H1 (cell line): ENCODE results near the gene HNRNPK. TPM values are rescaled to one million over a fixed set of nuclear protein-coding genes. Genes with fewer than 3 reads are reported as not detected.

Experiments used
- CTCF ChIA-PET: fragments of 300-600 bp; sonication (Branson Sonifier 250); formaldehyde crosslinking; loops from one replicate; lab custom pipeline; 2021; ENCODE audit not compliant: partially characterized antibody; lab: Charles Lee
- POLR2A ChIA-PET: fragments of 300-600 bp; sonication (Branson Sonifier 250); formaldehyde crosslinking; loops from one replicate; lab custom pipeline; 2021; ENCODE audit warnings: inconsistent platforms; ENCODE audit not compliant: partially characterized antibody; lab: Charles Lee
- DNase-seq, 2 experiments: peaks; one replicate each; pipeline versions ENCODE4 v3.0.0 to v3.0.0-alpha.2; 2010 to 2022; ENCODE audit warnings: low spot score in 2 of 2, low read depth in 1 of 2, mixed read lengths in 1 of 2
- FAIRE-seq: peaks from 2 replicates; lab custom pipeline; 2011; peaks lifted over from hg19 to GRCh38; lab: Jason Lieb, UNC
- H2AFZ ChIP-seq: 2 replicates; pipeline ENCODE4 v1.8.1; 2012; ENCODE audit warnings: low read length, inconsistent platforms
- H2AK5ac ChIP-seq: 2 replicates; pipeline ENCODE4 v1.6.1; 2013; ENCODE audit warnings: low read depth, low read length
- H2BK120ac ChIP-seq: replicated peaks from 2 replicates; pipeline ENCODE3; 2013; ENCODE audit warnings: low read depth, low read length, inconsistent platforms
- H2BK12ac ChIP-seq: 2 replicates; pipeline ENCODE4 v1.6.1; 2013; ENCODE audit warnings: low read depth, low read length
- H2BK15ac ChIP-seq: 2 replicates; pipeline ENCODE4 v1.6.1; 2013; ENCODE audit warnings: low read length
- H2BK20ac ChIP-seq: 2 replicates; pipeline ENCODE4 v1.6.1; 2013; ENCODE audit warnings: low read length
- H2BK5ac ChIP-seq: 2 replicates; pipeline ENCODE4 v1.6.1; 2013; ENCODE audit warnings: low read depth, low read length
- H3K14ac ChIP-seq: 2 replicates; pipeline ENCODE4 v1.6.1; 2013; ENCODE audit warnings: inconsistent platforms; ENCODE audit not compliant: insufficient read length
- H3K18ac ChIP-seq: 2 replicates; pipeline ENCODE4 v1.6.1; 2013; ENCODE audit warnings: low read length; ENCODE audit errors: extremely low read depth
- H3K23ac ChIP-seq: 2 replicates; pipeline ENCODE4 v1.6.1; 2013; ENCODE audit warnings: inconsistent platforms; ENCODE audit not compliant: insufficient read length
- H3K23me2 ChIP-seq: 2 replicates; pipeline ENCODE4 v1.6.1; 2013; ENCODE audit warnings: low read depth, low read length
- H3K27ac ChIP-seq: 2 replicates; pipeline ENCODE4 v1.6.1; 2011; ENCODE audit warnings: low read depth, low read length, inconsistent platforms
- H3K27me3 ChIP-seq, 4 experiments: replicated peaks in 1 of 4; 1 replicate in 1 of 4; 2 replicates in 3 of 4; pipeline versions ENCODE4 v1.6.1 to v1.8.1; 2011 to 2013; ENCODE audit warnings: low read length in 3 of 4, mild to moderate bottlenecking in 3 of 4, inconsistent platforms in 2 of 4, mixed read lengths in 2 of 4, moderate library complexity in 1 of 4; ENCODE audit not compliant: control insufficient read depth in 3 of 4, insufficient read depth in 3 of 4; ENCODE audit errors: extremely low read depth in 1 of 4
- H3K36me3 ChIP-seq, 4 experiments: 2 replicates each; pipeline versions ENCODE4 v1.6.1 to v1.8.1; 2011 to 2013; ENCODE audit warnings: mild to moderate bottlenecking in 4 of 4, low read length in 3 of 4, moderate library complexity in 2 of 4, control low read depth in 1 of 4, inconsistent platforms in 1 of 4; ENCODE audit not compliant: insufficient read depth in 4 of 4, control insufficient read depth in 2 of 4
- H3K4ac ChIP-seq: replicated peaks from 2 replicates; pipeline ENCODE3; 2013; ENCODE audit warnings: low read length, low read depth, mixed read lengths, inconsistent platforms; ENCODE audit not compliant: insufficient read length
- H3K4me1 ChIP-seq, 4 experiments: replicated peaks in 1 of 4; 1 replicate in 1 of 4; 2 replicates in 3 of 4; pipeline versions ENCODE4 v1.6.1 to v1.8.1; 2011 to 2013; ENCODE audit warnings: low read length in 3 of 4, inconsistent platforms in 2 of 4, mixed read lengths in 1 of 4; ENCODE audit not compliant: insufficient read depth in 4 of 4, control insufficient read depth in 3 of 4
- H3K4me2 ChIP-seq, 2 experiments: 2 replicates each; pipeline versions ENCODE4 v1.6.1 to v1.8.1; 2011 to 2013; ENCODE audit warnings: low read depth in 2 of 2, low read length in 2 of 2, control low read depth in 1 of 2, inconsistent platforms in 1 of 2, mild to moderate bottlenecking in 1 of 2; ENCODE audit not compliant: insufficient read depth in 1 of 2
- H3K4me3 ChIP-seq, 4 experiments: fragments of 200-600, 300-600 bp in 1 of 4; sonication (generic), shearing (Covaris generic), sonication (Bioruptor Twin) in 1 of 4; 2 replicates each; pipeline versions ENCODE4 v1.5.1 to v1.8.1; 2011 to 2016; ENCODE audit warnings: low read length in 4 of 4, low read depth in 3 of 4, control low read depth in 2 of 4, inconsistent platforms in 2 of 4, mild to moderate bottlenecking in 2 of 4, mixed read lengths in 1 of 4, moderate library complexity in 1 of 4; ENCODE audit not compliant: insufficient read depth in 2 of 4; ENCODE audit errors: extremely low read depth in 1 of 4
- H3K56ac ChIP-seq: replicated peaks from 2 replicates; pipeline ENCODE3; 2013; ENCODE audit warnings: low read depth, mild to moderate bottlenecking, mixed read lengths, low read length, inconsistent platforms; ENCODE audit not compliant: insufficient read length
- H3K79me1 ChIP-seq: 2 replicates; pipeline ENCODE4 v1.6.1; 2013; ENCODE audit warnings: low read depth, low read length, control low read depth
- H3K79me2 ChIP-seq, 2 experiments: 2 replicates each; pipeline versions ENCODE4 v1.6.1 to v1.8.1; 2012 to 2013; ENCODE audit warnings: low read length in 2 of 2, mild to moderate bottlenecking in 2 of 2, inconsistent platforms in 1 of 2; ENCODE audit not compliant: insufficient read depth in 2 of 2, control insufficient read depth in 1 of 2
- H3K9ac ChIP-seq, 4 experiments: replicated peaks in 1 of 4; 1 replicate in 1 of 4; 2 replicates in 3 of 4; pipeline versions ENCODE4 v1.6.1 to v1.8.1; 2011 to 2013; ENCODE audit warnings: low read depth in 3 of 4, low read length in 3 of 4, control low read depth in 2 of 4, mild to moderate bottlenecking in 2 of 4, moderate library complexity in 2 of 4, inconsistent platforms in 1 of 4; ENCODE audit errors: extremely low read depth in 1 of 4
- H3K9me3 ChIP-seq, 2 experiments: 2 replicates each; pipeline versions ENCODE4 v1.6.1 to v1.8.1; 2012 to 2013; ENCODE audit warnings: mild to moderate bottlenecking in 2 of 2, moderate library complexity in 2 of 2, control low read depth in 1 of 2, inconsistent platforms in 1 of 2, low read depth in 1 of 2, low read length in 1 of 2, mixed read lengths in 1 of 2; ENCODE audit not compliant: insufficient read depth in 2 of 2
- H4K20me1 ChIP-seq, 2 experiments: replicated peaks in 1 of 2; 2 replicates each; pipeline versions ENCODE3 to v1.8.1; 2011 to 2013; ENCODE audit warnings: inconsistent platforms in 2 of 2, low read length in 2 of 2, mild to moderate bottlenecking in 1 of 2; ENCODE audit not compliant: insufficient read depth in 2 of 2, control insufficient read depth in 1 of 2
- H4K5ac ChIP-seq: 2 replicates; pipeline ENCODE4 v1.6.1; 2013; ENCODE audit warnings: low read length, low read depth, mixed read lengths, inconsistent platforms; ENCODE audit not compliant: insufficient read length
- H4K8ac ChIP-seq: 2 replicates; pipeline ENCODE4 v1.8.0; 2013; ENCODE audit warnings: mild to moderate bottlenecking, moderate library complexity, low read length, inconsistent platforms; ENCODE audit not compliant: insufficient read depth; ENCODE audit errors: extremely low read depth
- H4K91ac ChIP-seq: replicated peaks from 2 replicates; pipeline ENCODE3; 2013; ENCODE audit warnings: low read length, mixed read lengths, inconsistent platforms; ENCODE audit not compliant: insufficient read length
- CEBPB ChIP-seq: IDR thresholded peaks from 2 replicates; pipeline ENCODE4 v1.6.1; 2012; ENCODE audit warnings: low read depth, low read length
- HDAC2 ChIP-seq, 2 experiments: fragments of 300-600 bp in 1 of 2; sonication (generic) in 1 of 2; IDR thresholded peaks; 2 replicates each; pipeline ENCODE4 v1.6.1; 2011 to 2012; ENCODE audit warnings: low read depth in 2 of 2, low read length in 2 of 2, mild to moderate bottlenecking in 2 of 2, moderate library complexity in 2 of 2, borderline replicate concordance in 1 of 2, inconsistent platforms in 1 of 2
- KDM4A ChIP-seq: IDR thresholded peaks from one replicate; pipeline ENCODE4 v1.7.1; 2012; ENCODE audit warnings: low read depth, mild to moderate bottlenecking, moderate library complexity, low read length, inconsistent platforms; ENCODE audit not compliant: severe bottlenecking
- POLR2A ChIP-seq, 2 experiments: IDR thresholded peaks; 1 replicate in 1 of 2; 2 replicates in 1 of 2; pipeline ENCODE4 v1.6.1; 2011; ENCODE audit warnings: low read depth in 2 of 2, low read length in 2 of 2, mild to moderate bottlenecking in 2 of 2; ENCODE audit errors: control extremely low read depth in 1 of 2
- RAD21 ChIP-seq, 2 experiments: IDR thresholded peaks in 1 of 2; conservative IDR thresholded peaks in 1 of 2; 2 replicates each; pipeline ENCODE4 v1.6.1; 2011; ENCODE audit warnings: low read depth in 2 of 2, low read length in 2 of 2, improper control_type of control experiment in 1 of 2, inconsistent platforms in 1 of 2, mild to moderate bottlenecking in 1 of 2, moderate library complexity in 1 of 2
- SP4 ChIP-seq: IDR thresholded peaks from 2 replicates; pipeline ENCODE4 v1.6.1; 2012; ENCODE audit warnings: low read length, inconsistent platforms
- SRF ChIP-seq: IDR thresholded peaks from 2 replicates; pipeline ENCODE4 v1.6.1; 2011; ENCODE audit warnings: mild to moderate bottlenecking, low read depth, low read length, moderate library complexity
- WGBS, 2 experiments: shearing (Covaris generic) in 1 of 2; methylation state at CpG; one replicate each; pipeline versions ENCODE4 v1.1.6 to v1.1.7; 2013 to 2015; ENCODE audit warnings: low lambda C conversion rate in 2 of 2, mixed read lengths in 2 of 2, inconsistent platforms in 1 of 2, low coverage in 1 of 2, missing lambda C conversion rate in 1 of 2; ENCODE audit not compliant: insufficient replicate concordance in 2 of 2, insufficient coverage in 1 of 2, insufficient read length in 1 of 2; ENCODE audit errors: extremely low coverage in 1 of 2, missing lambda C conversion rate in 1 of 2; 5-methylcytosine and 5-hydroxymethylcytosine counted together
- polyA plus RNA-seq, 7 experiments: library from polyadenylated mRNA; depleted of rRNA in 3 of 7; stranded (reverse) in 5 of 7; unstranded in 2 of 7; fragments of >200 nt in 5 of 7; fragments of 200-250 nt in 2 of 7; gene quantifications; 1 replicate in 5 of 7; 2 replicates in 1 of 7; 4 replicates in 1 of 7; pipeline versions ENCODE4 v1.2.1 to v1.2.3, GENCODE V29; 2011 to 2013; ENCODE audit warnings: missing spikeins in 2 of 7, mixed read lengths in 2 of 7
- total RNA-seq: library from RNA; stranded (reverse); fragmentation: NEBNext Ultra II Directional; extraction: Animal tissue kit (Norgen Biotek cat#: 25700); gene quantifications from 2 replicates; pipeline ENCODE4 v1.2.1, GENCODE V29; 2021
- TF ChIP-seq, protein P1 (sequence below): IDR thresholded peaks from 2 replicates; pipeline ENCODE4 v1.6.1; 2012; ENCODE audit warnings: inconsistent platforms
- TF ChIP-seq, protein P2 (sequence below): IDR thresholded peaks from 2 replicates; pipeline ENCODE4 v1.6.1; 2011; ENCODE audit warnings: low read depth, mild to moderate bottlenecking, low read length; ENCODE audit not compliant: insufficient read depth

Gene HNRNPK
- total and polyA plus RNA-seq, 2 of the 8 experiments (the other 6 are each of a cell fraction or from before 2014, with no cell fraction given): 414 to 887 TPM

DNA sequence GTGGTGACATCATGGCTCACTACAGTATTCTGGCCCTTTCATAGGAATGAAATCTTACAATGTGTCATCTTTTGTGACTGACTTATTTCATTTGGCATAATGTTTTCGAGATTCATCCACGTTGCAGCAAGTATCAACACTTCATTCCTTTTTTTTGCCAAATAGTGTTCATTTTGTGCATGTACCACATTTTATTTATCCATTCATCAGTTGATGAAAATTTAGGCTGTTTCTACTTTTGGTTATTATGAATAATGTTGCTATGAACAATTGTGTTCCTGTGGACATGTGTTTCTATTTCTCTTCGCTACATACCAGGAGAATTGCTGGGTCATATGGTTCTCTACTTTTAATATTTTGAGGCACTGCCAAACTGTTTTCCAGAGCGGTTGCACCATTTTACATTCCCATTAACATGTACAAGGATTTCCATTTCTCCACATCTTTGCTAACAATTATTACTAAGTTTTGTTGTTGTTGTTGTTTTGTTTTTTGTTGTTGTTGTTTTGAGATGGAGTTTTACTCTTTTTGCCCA lies 44.1 kb upstream of the HNRNPK start:
- Histone ChIP-seq H3K56ac (no peak overlapping the region), H3K23me2 (no peaks in the 10 kb centered on the region), H2BK120ac (no peak overlapping the region), H2BK5ac (no peak overlapping the region), H4K20me1 (no peaks in the 10 kb centered on the region), H2AFZ (no peak overlapping the region), H3K4ac (no peak overlapping the region), H3K79me2 (no peaks in the 10 kb centered on the region), H3K36me3 (no peaks in the 10 kb centered on the region), H3K4me3 (no peak overlapping the region), H3K4me1 (no peaks in the 10 kb centered on the region), H3K27me3 (no peaks in the 10 kb centered on the region), H3K27ac (no peak overlapping the region), H3K23ac (no peak overlapping the region), H4K8ac (no peak overlapping the region), H3K9me3 (no peaks in the 10 kb centered on the region; a peak in 1 of 4 replicates), H2BK15ac (no peak overlapping the region), H4K5ac (no peak overlapping the region), H4K91ac (no peak overlapping the region), H2AK5ac (no peak overlapping the region), H3K18ac (no peak overlapping the region), H3K4me2 (no peak overlapping the region), H3K14ac (no peak overlapping the region), H2BK12ac (no peak overlapping the region), H3K9ac (no peak overlapping the region), H2BK20ac (no peak overlapping the region), H3K79me1 (no peaks in the 10 kb centered on the region)
- ChIA-PET CTCF (interaction anchor here (1.2 kb wide), 1 partner anchor 70 kb away, joined by 3 read pairs; no protein-coding TSS in a partner anchor), POLR2A (no interaction called here)
- no peak for FAIRE-seq
- DNase-seq: no peak
- TF ChIP-seq SRF (no peak), RAD21 (IDR thresholded peaks at IDR 0.05 in 1 of 2, conservative IDR thresholded peaks at IDR 0.05 in 1 of 2; ENCODE audit: low read depth in 2 of 2, low read length in 2 of 2) (no peak), HDAC2 (IDR thresholded peaks at IDR 0.05; ENCODE audit: borderline replicate concordance in 1 of 2, low read depth in 2 of 2, low read length in 2 of 2) (no peak), SP4 (no peak), KDM4A (no peak), CEBPB (no peak), POLR2A (IDR thresholded peaks at IDR 0.05; ENCODE audit: control extremely low read depth in 1 of 2, low read depth in 2 of 2, low read length in 2 of 2) (no peak)
- TF ChIP-seq, protein P1, sequence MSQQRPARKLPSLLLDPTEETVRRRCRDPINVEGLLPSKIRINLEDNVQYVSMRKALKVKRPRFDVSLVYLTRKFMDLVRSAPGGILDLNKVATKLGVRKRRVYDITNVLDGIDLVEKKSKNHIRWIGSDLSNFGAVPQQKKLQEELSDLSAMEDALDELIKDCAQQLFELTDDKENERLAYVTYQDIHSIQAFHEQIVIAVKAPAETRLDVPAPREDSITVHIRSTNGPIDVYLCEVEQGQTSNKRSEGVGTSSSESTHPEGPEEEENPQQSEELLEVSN: no peak
- TF ChIP-seq, protein P2, sequence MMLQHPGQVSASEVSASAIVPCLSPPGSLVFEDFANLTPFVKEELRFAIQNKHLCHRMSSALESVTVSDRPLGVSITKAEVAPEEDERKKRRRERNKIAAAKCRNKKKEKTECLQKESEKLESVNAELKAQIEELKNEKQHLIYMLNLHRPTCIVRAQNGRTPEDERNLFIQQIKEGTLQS: no peak
- WGBS, 2 experiments: 95% methylated on average over 4 of the region's 4 CpGs; no CpG with 5 or more reads in 1 of the 2 experiments
